OCI-LY3 (cell line): Measurements from ENCODE around the gene PEAK1.

Source experiments
- H2AFZ ChIP-seq: fragments of 200-600, 300-600 bp; shearing (Covaris generic); 2 replicates; pipeline ENCODE4 v1.6.0; 2014; ENCODE audit warnings: antibody characterized with exemption, low read depth, low read length
- H3K27ac ChIP-seq: fragments of 200-600, 300-600 bp; sonication (generic); 2 replicates; pipeline ENCODE4 v1.5.1; 2014; ENCODE audit warnings: mild to moderate bottlenecking, low read length, moderate library complexity, mixed read lengths
- H3K27me3 ChIP-seq: fragments of 200-600, 300-600 bp; sonication (generic); 2 replicates; pipeline ENCODE4 v1.6.1; 2014; ENCODE audit warnings: low read depth, low read length, mixed read lengths
- H3K36me3 ChIP-seq: fragments of 200-600, 300-600 bp; sonication (generic); replicated peaks from 2 replicates; pipeline ENCODE3; 2014; ENCODE audit warnings: low read depth, low read length, mixed read lengths
- H3K4me1 ChIP-seq: fragments of 300-600, 200-600 bp; sonication (generic); 2 replicates; pipeline ENCODE4 v1.6.1; 2014; ENCODE audit warnings: low read length, mixed read lengths
- H3K4me2 ChIP-seq: fragments of 200-600, 300-600 bp; sonication (generic); 2 replicates; pipeline ENCODE4 v1.6.1; 2014; ENCODE audit warnings: low read length, mixed read lengths
- H3K4me3 ChIP-seq: fragments of 300-600, 200-600 bp; sonication (generic); 2 replicates; pipeline ENCODE4 v1.5.1; 2014; ENCODE audit warnings: antibody characterized with exemption, mild to moderate bottlenecking, low read length, moderate library complexity
- H3K79me2 ChIP-seq: fragments of 300-600, 200-600 bp; shearing (Covaris generic); 2 replicates; pipeline ENCODE4 v1.6.1; 2014; ENCODE audit warnings: mild to moderate bottlenecking, low read length, mixed read lengths
- H3K9ac ChIP-seq: fragments of 300-600, 200-600 bp; shearing (Covaris generic); 2 replicates; pipeline ENCODE4 v1.6.0; 2014; ENCODE audit warnings: mild to moderate bottlenecking, low read length, moderate library complexity
- H3K9me3 ChIP-seq: fragments of 200-600, 300-600 bp; shearing (Covaris generic); 2 replicates; pipeline ENCODE4 v1.6.1; 2014; ENCODE audit warnings: low read length, mixed read lengths; ENCODE audit not compliant: insufficient read depth
- H4K20me1 ChIP-seq: fragments of 200-600, 300-600 bp; sonication (generic); 2 replicates; pipeline ENCODE4 v1.6.1; 2016; ENCODE audit warnings: low read length, mixed read lengths; ENCODE audit not compliant: insufficient read depth
- CTCF ChIP-seq: fragments of 200-600, 300-600 bp; sonication (generic); IDR thresholded peaks from 2 replicates; pipeline ENCODE4 v1.5.1; 2014; ENCODE audit warnings: antibody characterized with exemption, low read length, low read depth
- EZH2phosphoT487 ChIP-seq: fragments of 200-600 bp; shearing (Covaris generic); IDR thresholded peaks from 2 replicates; pipeline ENCODE4 v1.6.1; 2018; ENCODE audit warnings: antibody characterized with exemption, mixed run types, low read depth

The PEAK1 gene

DNA sequence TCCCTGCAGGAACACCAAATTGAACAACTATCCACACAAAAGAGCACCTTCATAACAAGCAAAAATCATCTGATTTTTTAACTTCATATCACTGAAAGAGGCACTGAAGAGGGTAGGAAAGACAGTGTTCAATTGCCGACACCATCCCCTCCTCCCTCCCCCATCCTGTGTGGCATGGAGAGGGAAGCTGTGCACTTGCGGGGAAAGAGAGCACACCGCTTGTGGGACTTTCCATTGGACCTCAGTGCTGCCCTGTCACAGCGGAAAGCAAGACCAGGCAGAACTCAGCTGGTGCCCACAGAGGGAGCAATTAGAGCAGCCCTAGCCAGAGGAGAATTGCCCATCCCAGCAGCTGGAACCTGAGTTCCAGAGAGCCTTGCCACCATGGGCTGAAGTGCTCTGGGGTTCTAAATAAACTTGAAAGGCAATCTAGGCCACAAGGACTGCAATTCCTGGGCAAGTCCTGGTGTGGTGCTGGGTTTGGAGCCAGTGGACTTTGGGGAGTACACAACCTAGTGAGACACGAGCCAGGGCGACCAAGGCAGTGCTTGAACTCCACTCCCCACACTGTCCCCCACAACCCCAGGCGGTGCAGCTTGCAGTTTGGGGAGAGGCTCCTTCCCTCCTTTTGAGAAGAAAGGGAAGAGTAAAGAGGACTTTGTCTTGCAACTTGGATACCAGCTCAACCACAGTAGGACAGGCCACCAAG is 27.0 kb downstream of the PEAK1 start:
- Histone ChIP-seq H3K4me3 (no peak overlapping the region), H3K79me2 (peaks cover 78% of the 10 kb centered on the region), H3K9ac (no peak overlapping the region), H4K20me1 (peaks cover 54% of the 10 kb centered on the region), H3K4me1 (no peaks in the 10 kb centered on the region), H3K36me3 (peaks cover 19% of the 10 kb centered on the region), H3K4me2 (no peak overlapping the region), H3K27me3 (no peaks in the 10 kb centered on the region), H2AFZ (no peak overlapping the region), H3K27ac (no peak overlapping the region), H3K9me3 (peaks cover 13% of the 10 kb centered on the region)
- TF ChIP-seq CTCF (no peak), EZH2phosphoT487 (no peak)

GRCh38 chr15:77391372-77391951 is 28.4 kb downstream of the PEAK1 start:
- peaks cover 19% of the 10 kb centered on the region for H3K36me3 ChIP-seq
- peaks cover 78% of the 10 kb centered on the region for H3K79me2 ChIP-seq
- no peaks in the 10 kb centered on the region for H3K27me3 ChIP-seq
- no peak overlapping the region for H3K9ac ChIP-seq
- no peak for TF ChIP-seq EZH2phosphoT487
- TF ChIP-seq CTCF = no peak
- peaks cover 9% of the 10 kb centered on the region for H3K4me1 ChIP-seq
- H4K20me1 ChIP-seq = peaks cover 65% of the 10 kb centered on the region
- H3K4me2 ChIP-seq = no peak overlapping the region
- no peak overlapping the region for H2AFZ ChIP-seq
- peaks cover 13% of the 10 kb centered on the region for H3K9me3 ChIP-seq
- H3K27ac ChIP-seq = no peak overlapping the region
- H3K4me3 ChIP-seq = no peak overlapping the region

DNA sequence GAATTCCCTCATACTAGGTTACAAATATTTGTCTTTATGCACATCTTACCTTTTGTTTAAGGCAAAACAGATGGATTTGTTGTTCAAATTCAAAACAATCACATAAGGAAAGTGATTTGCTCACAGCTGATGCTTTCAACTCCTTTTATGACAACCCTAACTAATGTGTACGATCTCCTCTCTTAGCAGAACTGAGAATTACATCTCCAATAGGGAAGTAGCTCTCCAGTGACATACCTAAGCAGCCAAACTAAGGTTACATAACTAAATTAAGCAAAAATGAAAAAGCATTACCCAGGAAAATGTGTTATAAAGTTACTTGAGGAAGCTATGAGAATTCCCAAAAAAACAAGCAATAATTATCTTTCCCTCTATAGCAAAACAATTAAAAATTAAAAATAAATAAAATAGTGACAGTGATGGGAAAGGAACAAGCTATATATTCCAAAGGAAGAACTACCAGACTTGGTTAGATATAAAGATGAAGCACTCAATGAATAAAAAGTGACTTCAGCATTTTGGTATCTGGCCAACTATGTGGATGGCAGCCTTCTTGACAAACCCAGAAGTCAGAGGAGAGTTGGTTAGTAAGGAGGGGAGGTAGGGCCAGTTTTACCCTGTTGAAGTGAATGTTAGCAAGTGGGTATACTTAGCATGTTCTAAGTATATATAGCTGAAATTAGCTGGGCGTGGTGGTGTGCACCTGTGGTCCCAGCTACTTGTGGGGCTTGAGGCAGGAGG is 32.4 kb downstream of the PEAK1 start:
- H3K4me2 ChIP-seq = peak overlapping the region; percentile 6
- no peaks in the 10 kb centered on the region for H3K36me3 ChIP-seq
- peaks cover 30% of the 10 kb centered on the region for H3K4me1 ChIP-seq
- H3K79me2 ChIP-seq = peaks cover 56% of the 10 kb centered on the region
- no peak overlapping the region for H3K27ac ChIP-seq
- H3K9me3 ChIP-seq = no peaks in the 10 kb centered on the region
- H3K27me3 ChIP-seq = no peaks in the 10 kb centered on the region
- TF ChIP-seq CTCF (no peak), EZH2phosphoT487 (no peak)
- H4K20me1 ChIP-seq = peaks cover 52% of the 10 kb centered on the region
- no peak overlapping the region for H3K4me3 ChIP-seq
- no peak overlapping the region for H3K9ac ChIP-seq
- no peak overlapping the region for H2AFZ ChIP-seq

GRCh38 chr15:77386626-77387025 is 33.3 kb downstream of the PEAK1 start:
- no peak overlapping the region for H2AFZ ChIP-seq
- no peak overlapping the region for H3K9ac ChIP-seq
- no peak for TF ChIP-seq CTCF
- TF ChIP-seq EZH2phosphoT487 = no peak
- peaks cover 30% of the 10 kb centered on the region for H3K4me1 ChIP-seq
- H3K27ac ChIP-seq = no peak overlapping the region
- no peak overlapping the region for H3K4me2 ChIP-seq
- H3K36me3 ChIP-seq = no peaks in the 10 kb centered on the region
- H4K20me1 ChIP-seq = peaks cover 43% of the 10 kb centered on the region
- no peak overlapping the region for H3K4me3 ChIP-seq
- peaks cover 54% of the 10 kb centered on the region for H3K79me2 ChIP-seq
- H3K9me3 ChIP-seq = no peaks in the 10 kb centered on the region
- H3K27me3 ChIP-seq = no peaks in the 10 kb centered on the region
